ENCODE measurements around the gene DCTN4.
"Not testable (repeated sequence)": the region's sequence is repeated elsewhere in the genome, so short reads cannot be mapped to it uniquely, and the experiment has no call there.

Gene DCTN4

GRCh38 chr5:150778517-150779396, 19.9 kb upstream of the DCTN4 start, which contains the start of gene SMIM3:
Gene SMIM3 (plus strand): TSS chr5:150778757. CDS start chr5:150795441, 16,684 bp downstream.
- DNase-seq (ENCODE audit: low read depth in 2 of 2) = peak in 1 of 2 donors; percentile 36

GRCh38 chr5:150778088-150778516, 19.3 kb upstream of the DCTN4 start:
- DNase-seq (ENCODE audit: low read depth in 2 of 2) = no peak

- no peak for DNase-seq (ENCODE audit: low read depth in 2 of 2)
These were observed 18.9 kb upstream of the DCTN4 start for GRCh38 chr5:150777685-150778084.

GRCh38 chr5:150774145-150774544, 15.3 kb upstream of the DCTN4 start:
- DNase-seq (ENCODE audit: low read depth in 2 of 2) = no peak

GRCh38 chr5:150771034-150771795, 12.4 kb upstream of the DCTN4 start:
- DNase-seq (ENCODE audit: low read depth in 2 of 2) = no peak

GRCh38 chr5:150766251-150766650, 7.4 kb upstream of the DCTN4 start:
- DNase-seq (ENCODE audit: low read depth in 2 of 2) = no peak

GRCh38 chr5:150765799-150766169, 7.0 kb upstream of the DCTN4 start:
- no peak for DNase-seq (ENCODE audit: low read depth in 2 of 2)

- no peak for DNase-seq (ENCODE audit: low read depth in 2 of 2)
These were observed 6.4 kb upstream of the DCTN4 start for GRCh38 chr5:150765011-150765798.

GRCh38 chr5:150764530-150764929, 5.7 kb upstream of the DCTN4 start:
- DNase-seq (ENCODE audit: low read depth in 2 of 2) = no peak

GRCh38 chr5:150763023-150763769, 4.4 kb upstream of the DCTN4 start:
- no peak for DNase-seq (ENCODE audit: low read depth in 2 of 2)

GRCh38 chr5:150762211-150762610, 3.4 kb upstream of the DCTN4 start:
- DNase-seq (ENCODE audit: low read depth in 2 of 2) = no peak

- no peak for DNase-seq (ENCODE audit: low read depth in 2 of 2)
These were observed 442 bp upstream of the DCTN4 start for GRCh38 chr5:150759334-150759583.

- DNase-seq (ENCODE audit: low read depth in 2 of 2) = no peak
These were observed 650 bp downstream of the DCTN4 start for GRCh38 chr5:150758203-150758530.

- no peak for DNase-seq (ENCODE audit: low read depth in 2 of 2)
These were observed 1.6 kb downstream of the DCTN4 start for GRCh38 chr5:150757087-150757649.

- no peak for DNase-seq (ENCODE audit: low read depth in 2 of 2)
These were observed 5.0 kb downstream of the DCTN4 start for GRCh38 chr5:150753863-150754262.

GRCh38 chr5:150753463-150753862, 5.4 kb downstream of the DCTN4 start:
- DNase-seq (ENCODE audit: low read depth in 2 of 2) = no peak

GRCh38 chr5:150751096-150751891, 7.5 kb downstream of the DCTN4 start:
- DNase-seq (ENCODE audit: low read depth in 2 of 2) = no peak

- DNase-seq (ENCODE audit: low read depth in 2 of 2) = no peak
These were observed 8.3 kb downstream of the DCTN4 start for GRCh38 chr5:150750469-150750868.

- not testable (repeated sequence) for DNase-seq (ENCODE audit: low read depth in 2 of 2)
These were observed 15.7 kb downstream of the DCTN4 start for GRCh38 chr5:150743142-150743488.

GRCh38 chr5:150742455-150743141, 16.2 kb downstream of the DCTN4 start:
- not testable (repeated sequence) for DNase-seq (ENCODE audit: low read depth in 2 of 2)
